ENCODE results near the gene APRT.
"Not testable (repeated sequence)": the region's sequence is repeated elsewhere in the genome, so short reads cannot be mapped to it uniquely, and the experiment has no call there.

APRT gene

DNA sequence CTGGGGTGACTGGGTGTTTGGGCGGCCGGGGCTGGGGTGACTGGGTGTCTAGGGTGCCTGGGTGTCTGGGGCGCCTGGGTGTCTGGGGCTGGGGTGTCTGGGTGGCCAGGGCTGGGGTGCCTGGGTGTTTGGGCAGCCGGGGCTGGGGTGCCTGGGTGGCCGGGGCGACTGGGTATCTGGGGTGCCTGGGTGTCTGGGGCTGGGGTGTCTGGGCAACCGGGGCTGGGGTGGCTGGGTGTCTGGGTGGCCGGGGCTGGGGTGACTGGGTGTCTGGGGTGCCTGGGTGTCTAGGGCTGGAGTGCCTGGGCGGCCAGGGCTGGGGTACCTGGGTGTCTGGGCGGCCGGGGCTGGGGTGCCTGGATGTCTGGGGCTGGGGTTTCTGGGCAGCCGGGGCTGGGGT is 13.4 kb upstream of the APRT start:
- DNase-seq (ENCODE audit: extremely low spot score), result no peak
- TF ChIP-seq, protein P1, sequence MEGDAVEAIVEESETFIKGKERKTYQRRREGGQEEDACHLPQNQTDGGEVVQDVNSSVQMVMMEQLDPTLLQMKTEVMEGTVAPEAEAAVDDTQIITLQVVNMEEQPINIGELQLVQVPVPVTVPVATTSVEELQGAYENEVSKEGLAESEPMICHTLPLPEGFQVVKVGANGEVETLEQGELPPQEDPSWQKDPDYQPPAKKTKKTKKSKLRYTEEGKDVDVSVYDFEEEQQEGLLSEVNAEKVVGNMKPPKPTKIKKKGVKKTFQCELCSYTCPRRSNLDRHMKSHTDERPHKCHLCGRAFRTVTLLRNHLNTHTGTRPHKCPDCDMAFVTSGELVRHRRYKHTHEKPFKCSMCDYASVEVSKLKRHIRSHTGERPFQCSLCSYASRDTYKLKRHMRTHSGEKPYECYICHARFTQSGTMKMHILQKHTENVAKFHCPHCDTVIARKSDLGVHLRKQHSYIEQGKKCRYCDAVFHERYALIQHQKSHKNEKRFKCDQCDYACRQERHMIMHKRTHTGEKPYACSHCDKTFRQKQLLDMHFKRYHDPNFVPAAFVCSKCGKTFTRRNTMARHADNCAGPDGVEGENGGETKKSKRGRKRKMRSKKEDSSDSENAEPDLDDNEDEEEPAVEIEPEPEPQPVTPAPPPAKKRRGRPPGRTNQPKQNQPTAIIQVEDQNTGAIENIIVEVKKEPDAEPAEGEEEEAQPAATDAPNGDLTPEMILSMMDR (IDR thresholded peaks at IDR 0.05; ENCODE audit: control extremely low read depth, extremely low read depth, low read depth, missing control alignments), result no peak
- CTCF ChIA-PET, result no interaction called here
- POLR2A ChIA-PET, result no interaction called here

DNA sequence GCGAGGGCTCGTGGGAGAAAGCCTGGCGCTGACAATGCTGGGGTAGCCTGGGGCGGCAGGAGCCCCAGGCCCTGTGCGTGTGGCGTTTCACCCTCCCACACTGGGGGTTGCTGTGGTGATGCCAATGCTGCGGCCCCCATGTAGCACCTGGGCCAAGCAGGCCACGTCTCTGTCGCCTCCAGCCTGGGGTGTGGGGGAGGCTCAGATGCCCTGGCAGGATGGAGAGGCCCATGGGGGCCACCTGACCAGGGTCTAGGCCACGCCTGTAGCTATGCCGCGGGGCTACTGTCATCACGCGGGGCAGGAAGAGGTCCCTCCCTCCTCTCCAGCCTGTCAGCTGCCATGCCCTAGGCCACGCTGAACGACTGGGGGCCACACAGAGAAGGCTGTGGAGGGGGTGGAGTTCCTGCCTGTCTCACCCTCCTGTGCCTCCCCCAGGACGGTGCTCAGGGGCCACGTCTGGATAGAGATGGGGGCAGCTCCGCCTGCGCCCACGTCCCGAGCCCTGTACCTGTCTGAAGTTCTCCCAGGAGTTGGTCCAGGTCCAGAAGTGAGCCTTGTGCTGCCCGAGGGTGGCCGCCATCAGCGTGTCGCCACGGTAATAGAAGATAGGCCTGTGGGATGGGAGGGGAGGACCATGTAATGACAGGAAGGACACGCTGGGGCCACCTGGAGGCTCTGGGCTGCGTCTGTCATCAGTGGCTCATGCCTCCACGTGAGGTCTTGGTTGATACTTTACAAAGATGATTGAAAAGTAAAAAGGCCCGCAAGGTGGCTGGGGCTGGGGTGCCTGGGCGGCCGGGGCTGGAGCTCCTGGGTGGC is 12.7 kb upstream of the APRT start:
- ChIA-PET POLR2A (no interaction called here), CTCF (no interaction called here)
- TF ChIP-seq, protein P1 (IDR thresholded peaks at IDR 0.05; ENCODE audit: control extremely low read depth, extremely low read depth, low read depth, missing control alignments), result no peak
- no peak for DNase-seq (ENCODE audit: extremely low spot score)

DNA sequence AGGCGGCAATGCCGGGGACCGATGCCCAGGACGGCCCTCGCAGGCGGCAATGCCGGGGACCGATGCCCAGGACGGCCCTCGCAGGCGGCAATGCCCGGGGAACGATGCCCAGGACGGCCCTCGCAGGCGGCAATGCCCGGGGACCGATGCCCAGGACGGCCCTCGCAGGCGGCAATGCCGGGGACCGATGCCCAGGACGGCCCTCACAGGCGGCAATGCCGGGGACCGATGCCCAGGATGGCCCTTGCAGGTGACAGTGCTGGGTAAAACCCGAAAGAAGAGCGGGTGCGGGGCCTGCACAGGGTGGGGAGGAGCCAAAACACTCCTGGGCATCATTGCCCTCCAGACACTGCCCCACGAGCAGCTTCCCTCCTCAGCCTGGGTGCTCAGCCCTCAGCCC is 11.9 kb upstream of the APRT start:
- CTCF ChIA-PET; DNase-seq (ENCODE audit: extremely low spot score); POLR2A ChIA-PET: not testable (repeated sequence)

DNA sequence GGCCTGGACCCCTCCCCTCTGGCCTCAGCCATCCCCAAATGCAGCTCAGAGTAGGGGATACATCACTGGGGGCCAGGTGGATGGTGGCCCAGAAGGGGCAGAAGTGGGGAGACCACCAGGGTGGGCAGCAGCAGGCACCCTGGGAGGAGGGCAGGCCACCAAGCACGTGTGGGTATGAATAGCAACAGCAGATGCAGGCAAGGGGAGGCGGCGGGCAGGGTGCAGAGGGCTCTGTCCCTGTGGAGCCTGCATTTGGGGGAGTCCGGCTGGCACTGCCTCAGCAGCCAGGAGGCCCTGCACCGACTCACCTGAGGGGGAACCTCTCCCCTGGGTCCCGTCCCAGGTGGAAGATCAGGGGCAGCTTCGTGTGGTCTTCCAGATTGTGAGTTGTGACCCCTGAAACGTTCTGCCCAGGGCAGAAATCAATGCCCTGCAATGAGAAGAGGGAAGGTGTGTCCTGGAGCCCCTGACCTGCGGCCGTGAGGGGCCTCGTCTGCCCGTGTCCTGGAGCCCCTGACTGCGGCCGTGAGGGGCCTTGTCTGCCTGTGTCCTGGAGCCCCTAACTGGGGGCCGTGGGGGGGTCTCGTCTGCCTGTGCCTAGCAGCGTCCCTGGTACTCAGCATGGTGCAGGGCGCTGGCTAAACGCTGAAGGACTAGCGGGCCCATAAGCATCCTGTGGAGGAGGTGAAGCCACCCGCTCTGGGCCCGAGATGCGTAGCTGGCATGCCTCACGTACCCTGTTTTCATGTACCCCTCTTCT is 10.7 kb upstream of the APRT start:
- POLR2A ChIA-PET, result no interaction called here
- TF ChIP-seq, protein P1 (IDR thresholded peaks at IDR 0.05; ENCODE audit: control extremely low read depth, extremely low read depth, low read depth, missing control alignments), result no peak
- CTCF ChIA-PET, result interaction anchor here (0.6 kb wide), 1 partner anchor 394 kb away, joined by 3 read pairs; no protein-coding TSS in a partner anchor
- DNase-seq (ENCODE audit: extremely low spot score), result no peak

DNA sequence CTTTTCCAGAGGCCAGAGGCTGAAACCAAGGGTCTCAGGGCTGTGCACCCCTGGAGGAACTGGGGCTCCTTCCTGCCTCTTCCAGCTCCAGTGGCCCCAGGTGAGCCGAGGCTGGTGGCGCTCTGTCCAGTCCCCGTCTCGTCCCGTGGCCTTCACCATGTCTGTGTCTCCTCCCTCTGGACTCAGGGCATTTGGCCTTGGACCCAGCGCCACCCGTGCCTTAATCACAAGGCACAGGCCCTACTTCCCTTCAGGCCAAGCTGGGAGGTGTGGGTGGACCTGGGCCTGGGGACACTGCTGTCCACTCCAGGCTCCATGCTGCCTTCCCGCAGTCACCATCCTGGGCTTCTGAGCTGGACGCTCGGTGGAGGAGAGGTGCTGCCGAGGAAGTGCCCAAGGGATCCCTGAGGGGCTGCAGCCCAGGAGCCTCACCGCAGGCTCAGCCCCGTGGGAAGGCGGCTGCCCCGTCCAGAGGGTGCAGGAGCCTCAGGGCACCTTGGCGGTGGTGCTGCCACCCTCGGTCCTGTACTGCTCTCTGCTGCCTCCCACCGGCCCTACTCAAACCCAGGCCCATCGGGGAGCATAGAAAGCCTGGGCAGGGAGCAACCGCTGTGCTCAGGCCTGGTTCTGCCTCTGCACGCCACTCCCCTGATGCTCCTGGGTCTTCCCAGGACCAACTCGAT is 9.6 kb upstream of the APRT start:
- DNase-seq (ENCODE audit: extremely low spot score), result no peak
- TF ChIP-seq, protein P1 (IDR thresholded peaks at IDR 0.05; ENCODE audit: control extremely low read depth, extremely low read depth, low read depth, missing control alignments), result no peak
- CTCF ChIA-PET, result interaction anchor here (0.6 to 1.0 kb wide), 2 partner anchors 9 to 395 kb away, joined by 3 read pairs; partner anchors contain the start of gene APRT
- POLR2A ChIA-PET, result no interaction called here

DNA sequence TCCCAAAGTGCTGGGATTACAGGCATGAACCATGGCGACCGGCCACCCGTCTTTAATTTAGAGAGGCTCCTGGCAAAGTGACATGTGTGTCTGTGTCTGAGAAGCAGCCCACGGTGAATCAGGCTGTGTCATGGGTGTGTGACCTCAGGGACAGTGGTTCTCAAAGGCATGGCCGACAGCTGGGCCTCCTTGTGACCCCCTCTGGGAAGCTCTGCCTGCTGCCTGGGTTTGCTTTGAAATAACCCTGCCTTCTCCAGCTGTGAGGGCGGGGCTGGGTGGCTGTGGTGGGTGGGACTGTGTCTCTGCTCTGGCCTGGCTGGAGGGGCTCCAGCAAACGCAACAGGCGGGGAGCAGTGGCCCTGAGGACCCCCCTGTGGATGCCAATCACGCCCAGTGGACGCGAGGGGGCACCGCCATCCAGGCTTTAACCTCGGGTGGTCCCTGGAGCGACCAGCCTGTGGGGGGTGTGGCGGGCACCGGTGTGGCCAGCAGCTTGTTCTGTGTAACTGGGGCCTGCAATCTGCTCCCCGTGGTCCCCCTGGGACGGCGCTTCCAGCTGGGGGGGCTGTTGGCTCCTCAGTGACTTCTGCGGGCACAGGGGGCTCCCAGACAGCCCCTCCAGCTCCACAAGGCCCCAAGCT is 8.8 kb upstream of the APRT start:
- CTCF ChIA-PET, result interaction anchor here (1.0 to 1.7 kb wide), 2 partner anchors 9 to 37 kb away, joined by 3 to 5 read pairs; partner anchors contain the start of genes APRT, GALNS and TRAPPC2L
- TF ChIP-seq, protein P1 (IDR thresholded peaks at IDR 0.05; ENCODE audit: control extremely low read depth, extremely low read depth, low read depth, missing control alignments), result no peak
- no peak for DNase-seq (ENCODE audit: extremely low spot score)
- POLR2A ChIA-PET, result no interaction called here

Measured in GM10248 (cell line).